Measurements from ENCODE around the gene DENND1A. TPM values are rescaled to one million over a fixed set of nuclear protein-coding genes. Genes with fewer than 3 reads are reported as not detected.

Gene DENND1A
- total RNA-seq, 1 experiment from 2014 or later, result 19.7 TPM

DNA sequence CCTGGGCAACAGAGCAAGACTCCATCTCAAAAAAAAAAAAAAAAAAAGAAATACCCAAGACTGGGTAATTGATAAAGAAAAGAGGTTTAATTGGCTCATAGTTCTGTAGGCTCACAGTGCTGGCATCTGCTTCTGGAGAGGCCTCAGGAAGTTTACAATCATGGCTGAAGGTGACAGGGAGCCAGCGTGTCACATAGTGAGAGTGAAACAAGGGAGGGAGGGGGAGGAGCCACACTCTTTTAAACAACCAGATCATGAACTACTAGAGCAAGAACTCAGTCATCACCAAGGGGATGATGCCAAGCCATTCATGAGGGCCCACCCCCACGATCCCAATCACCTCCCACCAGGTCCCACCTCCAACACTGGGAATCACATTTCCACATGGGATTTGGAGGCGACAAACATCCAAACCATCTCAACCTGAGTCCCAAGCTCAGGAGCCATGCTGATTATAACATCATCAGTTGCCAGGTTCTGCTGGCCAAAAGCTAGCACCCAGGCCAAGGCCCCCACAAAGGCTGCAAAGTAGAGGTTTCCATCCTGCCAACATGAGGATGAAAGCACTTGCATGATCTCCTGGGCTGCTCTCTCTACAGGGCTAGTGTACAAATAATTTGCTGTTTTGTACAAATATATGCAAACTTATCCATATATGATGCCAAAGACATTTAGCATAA, 15.3 kb downstream of the DENND1A start:
- POLR2A ChIA-PET, result interaction anchor here (0.6 kb wide), 1 partner anchor 19 kb away, joined by 7 read pairs; no protein-coding TSS in a partner anchor
- CTCF ChIA-PET, result no interaction called here
- DNase-seq (ENCODE audit: low read depth, low spot score) (no peak), ATAC-seq (no peak)
- TF ChIP-seq, protein P1, sequence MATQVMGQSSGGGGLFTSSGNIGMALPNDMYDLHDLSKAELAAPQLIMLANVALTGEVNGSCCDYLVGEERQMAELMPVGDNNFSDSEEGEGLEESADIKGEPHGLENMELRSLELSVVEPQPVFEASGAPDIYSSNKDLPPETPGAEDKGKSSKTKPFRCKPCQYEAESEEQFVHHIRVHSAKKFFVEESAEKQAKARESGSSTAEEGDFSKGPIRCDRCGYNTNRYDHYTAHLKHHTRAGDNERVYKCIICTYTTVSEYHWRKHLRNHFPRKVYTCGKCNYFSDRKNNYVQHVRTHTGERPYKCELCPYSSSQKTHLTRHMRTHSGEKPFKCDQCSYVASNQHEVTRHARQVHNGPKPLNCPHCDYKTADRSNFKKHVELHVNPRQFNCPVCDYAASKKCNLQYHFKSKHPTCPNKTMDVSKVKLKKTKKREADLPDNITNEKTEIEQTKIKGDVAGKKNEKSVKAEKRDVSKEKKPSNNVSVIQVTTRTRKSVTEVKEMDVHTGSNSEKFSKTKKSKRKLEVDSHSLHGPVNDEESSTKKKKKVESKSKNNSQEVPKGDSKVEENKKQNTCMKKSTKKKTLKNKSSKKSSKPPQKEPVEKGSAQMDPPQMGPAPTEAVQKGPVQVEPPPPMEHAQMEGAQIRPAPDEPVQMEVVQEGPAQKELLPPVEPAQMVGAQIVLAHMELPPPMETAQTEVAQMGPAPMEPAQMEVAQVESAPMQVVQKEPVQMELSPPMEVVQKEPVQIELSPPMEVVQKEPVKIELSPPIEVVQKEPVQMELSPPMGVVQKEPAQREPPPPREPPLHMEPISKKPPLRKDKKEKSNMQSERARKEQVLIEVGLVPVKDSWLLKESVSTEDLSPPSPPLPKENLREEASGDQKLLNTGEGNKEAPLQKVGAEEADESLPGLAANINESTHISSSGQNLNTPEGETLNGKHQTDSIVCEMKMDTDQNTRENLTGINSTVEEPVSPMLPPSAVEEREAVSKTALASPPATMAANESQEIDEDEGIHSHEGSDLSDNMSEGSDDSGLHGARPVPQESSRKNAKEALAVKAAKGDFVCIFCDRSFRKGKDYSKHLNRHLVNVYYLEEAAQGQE (IDR thresholded peaks at IDR 0.05; ENCODE audit: insufficient read depth in 1 of 2, low read depth in 2 of 2, low read length in 1 of 2), result no peak
- TF ChIP-seq, protein P2, sequence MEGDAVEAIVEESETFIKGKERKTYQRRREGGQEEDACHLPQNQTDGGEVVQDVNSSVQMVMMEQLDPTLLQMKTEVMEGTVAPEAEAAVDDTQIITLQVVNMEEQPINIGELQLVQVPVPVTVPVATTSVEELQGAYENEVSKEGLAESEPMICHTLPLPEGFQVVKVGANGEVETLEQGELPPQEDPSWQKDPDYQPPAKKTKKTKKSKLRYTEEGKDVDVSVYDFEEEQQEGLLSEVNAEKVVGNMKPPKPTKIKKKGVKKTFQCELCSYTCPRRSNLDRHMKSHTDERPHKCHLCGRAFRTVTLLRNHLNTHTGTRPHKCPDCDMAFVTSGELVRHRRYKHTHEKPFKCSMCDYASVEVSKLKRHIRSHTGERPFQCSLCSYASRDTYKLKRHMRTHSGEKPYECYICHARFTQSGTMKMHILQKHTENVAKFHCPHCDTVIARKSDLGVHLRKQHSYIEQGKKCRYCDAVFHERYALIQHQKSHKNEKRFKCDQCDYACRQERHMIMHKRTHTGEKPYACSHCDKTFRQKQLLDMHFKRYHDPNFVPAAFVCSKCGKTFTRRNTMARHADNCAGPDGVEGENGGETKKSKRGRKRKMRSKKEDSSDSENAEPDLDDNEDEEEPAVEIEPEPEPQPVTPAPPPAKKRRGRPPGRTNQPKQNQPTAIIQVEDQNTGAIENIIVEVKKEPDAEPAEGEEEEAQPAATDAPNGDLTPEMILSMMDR (IDR thresholded peaks at IDR 0.05), result no peak
- TF ChIP-seq SIN3A (IDR thresholded peaks at IDR 0.05; ENCODE audit: borderline replicate concordance, insufficient read depth, low read depth, low read length) (no peak), POLR2AphosphoS5 (IDR thresholded peaks at IDR 0.05; ENCODE audit: low read depth, low read length) (no peak), TCF7L2 (IDR thresholded peaks at IDR 0.05; ENCODE audit: low read depth, low read length) (no peak)
- Histone ChIP-seq H3K9me3 (ENCODE audit: control insufficient read depth, insufficient read depth, low read depth, low read length) (no peaks in the 10 kb centered on the region), H3K4me1 (ENCODE audit: control insufficient read depth, insufficient read depth, low read length) (no peaks in the 10 kb centered on the region), H3K36me3 (ENCODE audit: control insufficient read depth, insufficient read depth, low read length) (no peaks in the 10 kb centered on the region), H3K27ac (ENCODE audit: low read length) (no peak overlapping the region), H3K27me3 (ENCODE audit: control insufficient read depth, insufficient read depth, low read length) (no peaks in the 10 kb centered on the region), H3K4me3 (ENCODE audit: low read depth in 2 of 2, low read length in 2 of 2) (no peak overlapping the region)
- intact Hi-C loops (cut with micrococcal nuclease; ENCODE audit: unreplicated experiment), result no loop called here
- in situ Hi-C loops (cut with HindIII; ENCODE audit: low pct_unique_long_range_greater_than_20kb, low sequenced_read_pairs), result no loop called here
- BruUV-seq (replicated peaks), result no TSS peak

DNA sequence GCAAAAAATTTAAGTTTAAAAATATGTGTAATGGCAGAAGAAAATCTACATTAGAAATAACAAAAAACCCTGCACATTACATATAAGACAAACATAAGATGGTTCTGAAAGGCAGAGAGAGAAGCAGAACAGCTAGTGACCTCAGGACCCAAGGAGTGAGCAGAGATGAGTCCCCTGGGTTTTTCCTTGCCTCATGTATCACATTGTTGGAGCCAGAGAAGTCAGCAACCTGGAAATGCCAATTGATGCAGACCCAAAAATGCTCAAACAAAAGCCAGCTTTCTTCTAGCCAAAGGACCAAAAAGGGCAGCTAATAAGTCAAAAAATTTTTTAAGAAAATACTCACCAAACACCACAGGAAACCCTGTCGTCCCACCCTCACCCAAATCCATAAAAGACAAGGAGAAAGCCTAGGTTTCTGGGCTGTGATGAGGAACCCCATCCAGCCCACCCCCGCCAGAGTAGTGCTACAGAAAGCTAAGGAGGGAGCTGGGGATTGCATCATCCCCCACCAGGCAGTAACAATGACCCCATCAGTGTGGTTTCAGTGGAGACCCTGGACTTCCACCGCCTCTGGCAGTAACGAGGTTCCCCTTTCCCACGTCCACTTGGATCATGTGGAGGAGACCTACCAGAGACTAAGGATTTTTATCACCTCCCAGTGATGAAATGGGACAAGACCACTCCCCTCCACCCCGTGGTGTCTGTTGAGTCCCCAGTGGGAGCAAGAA, 17.6 kb downstream of the DENND1A start:
- no peak overlapping the region for H3K4me3 ChIP-seq (ENCODE audit: low read depth in 2 of 2, low read length in 2 of 2)
- in situ Hi-C loops (cut with HindIII; ENCODE audit: low pct_unique_long_range_greater_than_20kb, low sequenced_read_pairs) (no loop called here), intact Hi-C loops (cut with micrococcal nuclease; ENCODE audit: unreplicated experiment) (no loop called here)
- H3K27ac ChIP-seq (ENCODE audit: low read length), result no peak overlapping the region; the same call in 1 of the 2 replicates
- no peaks in the 10 kb centered on the region for H3K36me3 ChIP-seq (ENCODE audit: control insufficient read depth, insufficient read depth, low read length)
- no peaks in the 10 kb centered on the region for H3K4me1 ChIP-seq (ENCODE audit: control insufficient read depth, insufficient read depth, low read length)
- POLR2A ChIA-PET, result no interaction called here
- no peak for DNase-seq (ENCODE audit: low read depth, low spot score)
- H3K9me3 ChIP-seq (ENCODE audit: control insufficient read depth, insufficient read depth, low read depth, low read length), result no peaks in the 10 kb centered on the region
- H3K27me3 ChIP-seq (ENCODE audit: control insufficient read depth, insufficient read depth, low read length), result no peaks in the 10 kb centered on the region
- CTCF ChIA-PET, result no interaction called here
- BruUV-seq (replicated peaks), result no TSS peak
- TF ChIP-seq SIN3A (IDR thresholded peaks at IDR 0.05; ENCODE audit: borderline replicate concordance, insufficient read depth, low read depth, low read length), result no peak
- no peak for ATAC-seq

DNA sequence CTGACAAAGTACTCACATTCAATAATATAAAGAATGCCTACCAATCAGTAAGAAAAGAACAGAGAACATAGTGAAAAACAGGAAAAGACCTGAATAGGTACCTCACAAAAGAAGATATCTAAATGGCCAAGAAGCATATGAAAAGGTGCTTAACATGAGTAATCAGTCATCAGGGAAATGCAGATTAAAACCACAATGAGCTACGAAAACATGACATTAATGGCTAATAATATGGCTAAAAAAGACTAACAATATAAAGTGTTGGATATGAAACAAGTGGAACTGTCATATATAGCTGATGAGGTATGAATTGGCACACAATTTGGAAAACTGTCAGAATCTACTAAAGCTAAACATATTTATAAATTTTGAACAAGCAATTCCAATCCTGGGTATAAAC, 18.9 kb downstream of the DENND1A start:
- ATAC-seq, result no peak
- H3K9me3 ChIP-seq (ENCODE audit: control insufficient read depth, insufficient read depth, low read depth, low read length), result no peaks in the 10 kb centered on the region
- H3K27me3 ChIP-seq (ENCODE audit: control insufficient read depth, insufficient read depth, low read length), result no peaks in the 10 kb centered on the region
- H3K4me3 ChIP-seq (ENCODE audit: low read depth in 2 of 2, low read length in 2 of 2), result no peak overlapping the region
- intact Hi-C loops (cut with micrococcal nuclease; ENCODE audit: unreplicated experiment) (no loop called here), in situ Hi-C loops (cut with HindIII; ENCODE audit: low pct_unique_long_range_greater_than_20kb, low sequenced_read_pairs) (no loop called here)
- no TSS peak for BruUV-seq (replicated peaks)
- no peaks in the 10 kb centered on the region for H3K36me3 ChIP-seq (ENCODE audit: control insufficient read depth, insufficient read depth, low read length)
- CTCF ChIA-PET, result no interaction called here
- no peak for DNase-seq (ENCODE audit: low read depth, low spot score)
- no peaks in the 10 kb centered on the region for H3K4me1 ChIP-seq (ENCODE audit: control insufficient read depth, insufficient read depth, low read length)
- H3K27ac ChIP-seq (ENCODE audit: low read length), result no peak overlapping the region
- TF ChIP-seq TCF7L2 (IDR thresholded peaks at IDR 0.05; ENCODE audit: low read depth, low read length), result no peak
- no peak for TF ChIP-seq POLR2AphosphoS5 (IDR thresholded peaks at IDR 0.05; ENCODE audit: low read depth, low read length)
- TF ChIP-seq, protein P1 (IDR thresholded peaks at IDR 0.05; ENCODE audit: insufficient read depth in 1 of 2, low read depth in 2 of 2, low read length in 1 of 2), result no peak
- TF ChIP-seq, protein P2 (IDR thresholded peaks at IDR 0.05), result no peak
- TF ChIP-seq SIN3A (IDR thresholded peaks at IDR 0.05; ENCODE audit: borderline replicate concordance, insufficient read depth, low read depth, low read length), result no peak
- POLR2A ChIA-PET, result no interaction called here
